ENCODE data around the gene RPL7L1. TPM values are rescaled to one million over a fixed set of nuclear protein-coding genes. Genes with fewer than 3 reads are reported as not detected.

The RPL7L1 gene
- total and polyA plus RNA-seq, 2 of the 13 experiments (the other 11 are each of a cell fraction or from before 2014, with no cell fraction given), result 51.6 to 179 TPM

DNA sequence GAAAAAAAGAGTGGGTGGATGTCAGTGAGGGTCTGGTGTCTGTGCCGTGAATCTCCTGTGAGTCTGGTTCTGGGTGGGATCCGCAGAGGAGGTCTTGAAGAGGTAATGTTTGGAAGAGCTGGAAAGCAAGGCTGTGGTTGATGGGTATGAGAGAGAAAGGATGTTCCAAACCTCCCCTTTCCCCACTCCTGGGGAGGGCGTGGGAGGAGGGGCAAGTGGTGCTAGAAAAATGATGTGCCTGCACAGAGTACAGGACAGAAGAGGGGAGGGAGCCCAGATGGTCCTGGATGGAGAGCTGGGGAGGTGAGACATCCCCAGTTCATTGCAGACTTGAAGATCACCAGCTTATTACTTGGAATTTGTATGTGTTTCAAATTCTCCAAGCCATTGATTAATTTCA is 53.0 kb downstream of the RPL7L1 start:
- H3K4me3 ChIP-seq (replicated peaks in 1 of 3; ENCODE audit: insufficient read depth in 1 of 3, low read depth in 2 of 3, low read length in 3 of 3), result no peak overlapping the region
- H3K27me3 ChIP-seq (ENCODE audit: control insufficient read depth in 1 of 2, insufficient read depth in 2 of 2, low read length in 2 of 2), result no peaks in the 10 kb centered on the region; a peak in 1 of 5 replicates
- CTCF ChIA-PET (ENCODE audit: low intra/inter-chr PET ratio, low total read pairs), result no interaction called here
- no peak overlapping the region for H3K9ac ChIP-seq (ENCODE audit: insufficient read depth, low read depth, low read length)
- H3K4me2 ChIP-seq (ENCODE audit: low read depth, low read length), result peak overlapping the region; percentile 5; the same call in 1 of the 2 replicates
- no peaks in the 10 kb centered on the region for H3K9me3 ChIP-seq (ENCODE audit: low read length)
- TF ChIP-seq ZFP41 (CRISPR knock-in tag; IDR thresholded peaks at IDR 0.05; ENCODE audit: borderline replicate concordance), result no peak
- TF ChIP-seq SETDB1 (CRISPR knock-in tag; IDR thresholded peaks at IDR 0.05; ENCODE audit: borderline replicate concordance), result 0 out of 2 replicates have a peak, but pooled peaks have one; percentile 42
- DNase-seq (ENCODE audit: low spot score) (no peak), ATAC-seq (no peak), FAIRE-seq (no peak)
- peaks cover 48% of the 10 kb centered on the region for H3K4me1 ChIP-seq (ENCODE audit: insufficient read depth, low read length)
- POLR2A ChIA-PET, result interaction anchor here (1.2 kb wide), 1 partner anchor 121 kb away, joined by 3 read pairs; the partner anchor contains the start of gene CUL7
- no TSS peak for BruUV-seq (replicated peaks)
- intact Hi-C loops (cut with micrococcal nuclease; ENCODE audit: unreplicated experiment) (no loop called here), in situ Hi-C loops (cut with HindIII; ENCODE audit: extremely low pct_ligation_motif_present, low pct_unique_long_range_greater_than_20kb) (no loop called here)
- WGBS (ENCODE audit: low lambda C conversion rate), result 97% methylated on average over 3 of the region's 3 CpGs
- peaks cover 40% of the 10 kb centered on the region for H3K79me2 ChIP-seq (ENCODE audit: insufficient read depth, low read length)
- no peak overlapping the region for H2AFZ ChIP-seq (ENCODE audit: low read length)
- peaks cover 8 to 34% of the 10 kb centered on the region in 2 experiments for H3K36me3 ChIP-seq (replicated peaks in 1 of 2; ENCODE audit: control insufficient read depth in 1 of 2, insufficient read depth in 2 of 2, low read length in 2 of 2)
- H4K20me1 ChIP-seq (ENCODE audit: insufficient read depth, low read length), result no peaks in the 10 kb centered on the region
- no peak overlapping the region for H3K27ac ChIP-seq (ENCODE audit: extremely low read length, insufficient read depth, low read length)

GRCh38 chr6:42933205-42933604 is 53.8 kb downstream of the RPL7L1 start:
- 64% methylated on average over 3 of the region's 3 CpGs for WGBS (ENCODE audit: low lambda C conversion rate)
- Histone ChIP-seq H3K4me2 (ENCODE audit: low read depth, low read length) (peak overlapping the region; percentile 19), H3K4me1 (ENCODE audit: insufficient read depth, low read length) (peaks cover 55% of the 10 kb centered on the region), H3K27ac (ENCODE audit: extremely low read length, insufficient read depth, low read length) (no peak overlapping the region), H3K27me3 (ENCODE audit: control insufficient read depth in 1 of 2, insufficient read depth in 2 of 2, low read length in 2 of 2) (no peaks in the 10 kb centered on the region; a peak in 1 of 5 replicates), H3K9ac (ENCODE audit: insufficient read depth, low read depth, low read length) (no peak overlapping the region), H2AFZ (ENCODE audit: low read length) (no peak overlapping the region), H3K4me3 (replicated peaks in 1 of 3; ENCODE audit: insufficient read depth in 1 of 3, low read depth in 2 of 3, low read length in 3 of 3) (no peak overlapping the region), H3K36me3 (replicated peaks in 1 of 2; ENCODE audit: control insufficient read depth in 1 of 2, insufficient read depth in 2 of 2, low read length in 2 of 2) (peaks cover 13 to 41% of the 10 kb centered on the region in 2 experiments), H3K9me3 (ENCODE audit: low read length) (no peaks in the 10 kb centered on the region), H3K79me2 (ENCODE audit: insufficient read depth, low read length) (peaks cover 40% of the 10 kb centered on the region), H4K20me1 (ENCODE audit: insufficient read depth, low read length) (no peaks in the 10 kb centered on the region)
- ChIA-PET POLR2A (interaction anchor here (1.2 to 1.3 kb wide), 2 partner anchors 37 to 121 kb away, joined by 3 read pairs; partner anchors contain the start of gene CUL7), CTCF (ENCODE audit: low intra/inter-chr PET ratio, low total read pairs) (no interaction called here)
- ATAC-seq, result no peak
- no peak for DNase-seq (ENCODE audit: low spot score)
- no TSS peak for BruUV-seq (replicated peaks)
- in situ Hi-C loops (cut with HindIII; ENCODE audit: extremely low pct_ligation_motif_present, low pct_unique_long_range_greater_than_20kb) (no loop called here), intact Hi-C loops (cut with micrococcal nuclease; ENCODE audit: unreplicated experiment) (no loop called here)
- FAIRE-seq, result no peak
- TF ChIP-seq CEBPG (CRISPR knock-in tag; IDR thresholded peaks at IDR 0.05) (peak; percentile 60; the same call in 1 of the 2 replicates), ELF3 (CRISPR knock-in tag; IDR thresholded peaks at IDR 0.05) (0 out of 2 replicates have a peak, but pooled peaks have one; percentile 24), ZNF672 (CRISPR knock-in tag; IDR thresholded peaks at IDR 0.05) (no peak), CEBPB (IDR thresholded peaks at IDR 0.05; ENCODE audit: borderline replicate concordance, low read depth, low read length) (peak; percentile 24; the same call in 1 of the 2 replicates)
